ENCODE data around the gene HIVEP3.

GRCh38 chr1:41483960-41484401, 434.7 kb downstream of the HIVEP3 start:
- no peak for TF ChIP-seq CTCF (conservative IDR thresholded peaks at IDR 0.05; ENCODE audit: low read depth, low read length)
- TF ChIP-seq EZH2 (IDR thresholded peaks at IDR 0.05; ENCODE audit: borderline replicate concordance, low read depth, low read length, poor library complexity, severe bottlenecking) = no peak
